GM18858 (cell line): ENCODE results near the gene RC3H2.

Experiments used
- ATAC-seq: cut with Tn5 transposase; IDR thresholded peaks from one replicate; pipeline ENCODE4 v1.9.1; 2021; ENCODE audit not compliant: unreplicated experiment

Gene RC3H2

GRCh38 chr9:122904823-122905710 is at the start of gene RC3H2:
RC3H2 (minus strand) TSS chr9:122905359; CDS start chr9:122897509, 7,850 bp downstream.
- peak; percentile 63 for ATAC-seq

DNA sequence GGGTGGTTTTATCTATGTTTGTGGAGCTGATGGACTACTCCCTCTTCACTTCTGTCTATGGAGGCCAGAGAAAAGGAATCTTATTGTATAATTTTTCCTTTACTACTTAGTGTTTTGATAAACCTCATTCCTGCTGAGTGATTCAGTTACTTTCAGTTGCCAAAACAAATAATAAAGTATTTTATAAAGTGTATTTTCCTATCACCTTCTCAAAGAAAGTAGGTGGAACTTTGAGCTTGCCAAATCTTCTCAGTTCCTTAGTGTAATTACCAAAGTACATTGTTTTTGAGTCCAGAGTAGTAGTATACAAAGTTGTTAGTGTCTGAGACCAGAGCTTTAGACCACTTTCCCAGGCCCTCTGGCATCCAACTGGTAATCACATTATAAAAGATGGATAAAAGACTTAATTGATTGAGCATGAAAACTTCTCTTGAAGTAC is 49.1 kb upstream of the RC3H2 start:
- no peak for ATAC-seq

DNA sequence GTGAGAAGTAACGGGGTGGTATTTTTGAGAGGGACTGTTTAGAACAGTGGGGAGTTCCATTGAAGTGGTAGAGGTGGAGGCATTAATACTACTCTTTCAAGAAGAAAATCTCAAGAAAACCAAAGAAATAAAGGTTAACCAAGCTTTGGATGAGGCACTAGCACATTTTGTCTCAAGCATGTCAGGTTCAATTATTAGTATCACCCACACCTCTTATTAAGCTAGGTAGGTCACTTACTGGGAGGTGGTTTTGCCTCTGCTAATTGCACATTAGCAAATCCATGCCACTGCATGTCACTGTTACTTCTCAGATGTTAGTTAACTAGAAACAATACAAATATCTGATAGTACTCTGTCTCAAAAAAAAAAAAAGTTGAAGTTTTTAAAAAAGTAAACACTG is 45.9 kb upstream of the RC3H2 start:
- no peak for ATAC-seq

GRCh38 chr9:122950263-122950662 is 45.1 kb upstream of the RC3H2 start:
- no peak for ATAC-seq

- no peak for ATAC-seq
These were observed 44.5 kb upstream of the RC3H2 start for GRCh38 chr9:122949696-122950095.

GRCh38 chr9:122948313-122948712 is 43.2 kb upstream of the RC3H2 start:
- no peak for ATAC-seq

DNA sequence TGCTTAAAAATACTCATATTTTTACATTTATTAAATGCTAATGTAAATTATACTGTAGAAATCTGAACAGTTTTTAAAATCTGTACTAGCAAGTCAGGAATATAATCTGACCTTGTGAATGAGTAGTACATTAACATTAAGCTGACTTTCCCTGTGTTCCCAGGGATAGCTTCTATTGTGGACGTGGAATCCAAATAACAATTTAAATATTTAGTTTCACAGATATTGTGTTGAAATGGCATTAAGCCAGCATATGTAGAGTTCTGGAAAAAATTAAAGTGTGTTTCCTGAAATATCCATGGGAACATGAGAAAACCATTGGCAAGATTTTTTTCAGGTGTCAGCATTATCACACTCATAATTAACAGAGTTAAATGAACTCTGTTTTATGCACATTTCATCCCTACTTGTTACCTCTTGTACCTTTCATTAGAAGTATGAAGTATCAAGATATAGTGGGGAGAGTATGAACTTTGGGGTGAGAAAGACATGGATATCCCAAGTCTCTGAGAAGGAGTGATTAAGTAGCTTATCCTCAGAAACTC is 41.4 kb upstream of the RC3H2 start:
- ATAC-seq = no peak

GRCh38 chr9:122944960-122945888 is 40.1 kb upstream of the RC3H2 start:
- no peak for ATAC-seq

DNA sequence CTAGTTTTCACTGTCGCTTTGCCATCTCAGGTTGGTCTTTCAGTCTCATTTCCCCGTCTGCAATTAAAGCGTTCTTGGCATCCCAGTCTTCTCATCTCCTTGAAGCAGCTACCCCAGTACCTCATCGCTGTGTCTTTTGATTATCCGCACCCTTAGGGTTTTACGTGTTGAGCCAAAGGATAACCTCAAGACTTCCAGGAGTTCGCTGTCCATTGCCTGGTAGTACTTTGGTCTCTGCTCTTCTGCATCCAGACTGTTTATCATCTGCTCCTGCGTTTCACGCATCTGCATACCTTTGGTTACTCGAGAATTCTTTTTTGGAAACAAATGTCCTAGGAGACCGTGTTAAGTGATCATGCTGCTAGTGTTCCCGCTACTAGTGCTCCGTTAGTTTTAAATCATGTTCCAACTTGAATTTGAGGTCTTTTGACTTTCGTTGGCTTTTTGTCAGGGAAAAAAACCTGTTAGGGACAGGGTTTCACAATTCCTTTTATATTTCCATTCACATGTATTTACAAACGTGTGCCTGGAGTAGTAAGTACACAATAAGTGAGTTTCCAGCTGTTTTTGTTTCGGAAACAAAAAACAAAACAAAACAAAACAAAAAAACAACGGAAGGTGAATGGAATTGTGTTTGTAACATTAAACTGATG is 36.5 kb upstream of the RC3H2 start:
- no peak for ATAC-seq

DNA sequence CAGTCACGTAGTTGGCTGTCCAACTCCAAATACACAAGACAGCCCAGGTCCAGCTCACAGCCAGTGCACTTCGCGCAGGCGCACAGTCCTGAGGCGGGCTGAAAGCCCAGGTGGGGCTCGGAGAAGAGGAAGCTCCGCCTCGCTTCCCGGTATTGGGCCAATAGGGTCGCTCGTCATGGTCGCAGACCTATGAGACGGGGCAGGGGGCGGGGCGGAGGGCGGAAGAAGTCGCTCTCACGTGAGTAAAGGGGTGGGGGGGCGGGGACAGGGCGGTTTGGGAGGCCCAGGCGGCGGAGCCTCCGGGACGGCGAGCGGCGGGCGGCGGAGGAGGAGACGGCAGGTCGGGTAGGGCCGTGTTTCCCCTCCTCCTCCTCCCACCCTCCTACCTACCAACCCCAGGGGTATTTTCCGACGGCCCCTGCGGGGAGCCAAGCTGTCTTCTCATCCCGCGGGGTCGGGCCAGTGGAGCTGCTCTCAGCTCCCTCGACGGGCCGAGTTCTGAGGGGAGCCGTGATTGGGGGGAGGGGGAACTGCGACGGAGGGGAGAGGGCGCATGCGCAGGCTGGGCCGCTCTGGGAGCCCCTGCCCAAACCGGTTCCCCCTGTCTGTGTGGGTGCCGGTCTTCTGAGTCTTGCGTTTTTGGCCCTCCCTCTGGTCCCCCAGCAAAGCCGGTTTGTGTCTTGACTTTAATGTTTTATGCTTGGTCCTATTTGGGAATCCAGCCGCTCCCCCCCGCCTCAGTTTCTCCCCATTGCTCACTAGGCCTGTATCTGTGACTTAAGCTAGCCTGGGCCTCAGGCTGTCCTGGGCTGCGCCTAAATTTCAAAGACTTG is 35.8 kb upstream of the RC3H2 start, which contains the start of gene RABGAP1:
Gene RABGAP1 (plus strand): TSS at position 272 of the 833 bp plus-strand sequence. CDS start 16,040 bp downstream, outside the sequence.
- ATAC-seq = peak; percentile 97

- no peak for ATAC-seq
These were observed 35.2 kb upstream of the RC3H2 start for GRCh38 chr9:122940454-122940748.

GRCh38 chr9:122939601-122940000 is 34.4 kb upstream of the RC3H2 start:
- no peak for ATAC-seq

- no peak for ATAC-seq
These were observed 31.7 kb upstream of the RC3H2 start for GRCh38 chr9:122936883-122937282.

DNA sequence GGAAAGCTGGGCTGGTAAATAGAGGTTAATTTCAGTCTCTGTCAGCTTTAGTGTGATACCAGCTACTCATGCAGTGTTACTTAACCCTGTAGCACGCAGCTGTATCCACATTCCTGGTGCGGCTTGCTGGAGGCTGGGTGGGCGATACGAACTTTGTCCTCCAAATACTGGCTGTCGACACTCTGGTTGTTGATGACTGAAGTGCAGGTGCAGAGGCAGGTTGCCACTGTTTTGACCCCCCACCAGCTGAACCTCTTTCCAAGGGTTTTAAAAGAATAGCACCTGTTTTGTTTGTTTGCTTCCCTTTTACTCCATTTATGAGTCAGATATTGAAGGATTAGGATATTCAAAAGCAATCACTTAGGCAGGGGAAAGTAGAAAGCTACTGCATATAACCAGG is 31.3 kb upstream of the RC3H2 start:
- no peak for ATAC-seq

- ATAC-seq = peak; percentile 85
These were observed 26.3 kb upstream of the RC3H2 start, which contains the start of gene ZBTB26 for GRCh38 chr9:122931226-122932121. ZBTB26 (minus strand) TSS chr9:122931512; CDS start chr9:122919934, 11,578 bp downstream.

GRCh38 chr9:122930541-122931225 is 25.5 kb upstream of the RC3H2 start:
- ATAC-seq = peak; percentile 12

GRCh38 chr9:122929796-122930354 is 24.7 kb upstream of the RC3H2 start:
- ATAC-seq = no peak

DNA sequence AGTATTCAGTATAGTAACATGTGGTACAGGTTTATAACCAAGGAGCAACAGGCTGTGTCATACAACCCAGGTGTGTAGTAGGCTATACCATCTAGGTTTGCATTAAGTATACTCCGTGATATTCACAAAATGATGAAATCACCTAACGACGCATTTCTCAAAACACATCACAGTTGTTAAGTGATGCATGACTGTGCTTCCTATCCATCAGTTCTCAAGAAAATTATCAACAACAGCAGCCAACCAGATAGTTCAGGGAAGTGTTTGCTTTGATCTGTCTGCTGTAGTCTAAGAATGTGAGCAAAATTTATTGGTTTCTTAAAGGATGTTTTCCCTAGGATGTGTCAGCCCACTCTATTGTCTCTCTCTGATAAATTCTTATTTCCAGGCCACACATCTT is 18.8 kb upstream of the RC3H2 start:
- ATAC-seq = no peak
